Liver (tissue), 9 donors: Measurements from ENCODE around the gene BRICD5. TPM values are rescaled to one million over a fixed set of nuclear protein-coding genes. Genes with fewer than 3 reads are reported as not detected.

Experiments used
- DNase-seq: peaks from one replicate; pipeline ENCODE4 v3.0.0-alpha.2; 2017; ENCODE audit warnings: low spot score
- H3K27ac ChIP-seq, 2 donors: one replicate each; pipeline ENCODE4 v1.7.0; 2013; ENCODE audit warnings: inconsistent platforms in 2 of 2, low read length in 2 of 2, control low read depth in 1 of 2, low read depth in 1 of 2, mild to moderate bottlenecking in 1 of 2
- H3K27me3 ChIP-seq, 4 donors: one replicate each; pipeline versions ENCODE4 v1.6.1 to v1.7.0; 2013; ENCODE audit warnings: low read length in 3 of 4, inconsistent platforms in 1 of 4, mild to moderate bottlenecking in 1 of 4, moderate library complexity in 1 of 4; ENCODE audit not compliant: control insufficient read depth in 4 of 4, insufficient read depth in 4 of 4
- H3K36me3 ChIP-seq, 4 donors: one replicate each; pipeline versions ENCODE4 v1.6.1 to v1.7.0; 2013; ENCODE audit warnings: low read length in 3 of 4, mild to moderate bottlenecking in 3 of 4, low read depth in 1 of 4, moderate library complexity in 1 of 4; ENCODE audit not compliant: control insufficient read depth in 4 of 4, insufficient read depth in 3 of 4
- H3K4me1 ChIP-seq, 4 donors: one replicate each; pipeline versions ENCODE4 v1.6.1 to v1.7.0; 2013; ENCODE audit warnings: low read length in 3 of 4, mild to moderate bottlenecking in 3 of 4, moderate library complexity in 1 of 4; ENCODE audit not compliant: control insufficient read depth in 4 of 4, insufficient read depth in 4 of 4
- H3K4me3 ChIP-seq, 3 donors: one replicate each; pipeline versions ENCODE4 v1.6.1 to v1.7.0; 2013; ENCODE audit warnings: low read length in 3 of 3, control low read depth in 1 of 3, low read depth in 1 of 3, mild to moderate bottlenecking in 1 of 3
- H3K9ac ChIP-seq, 2 donors: one replicate each; pipeline ENCODE4 v1.7.0; 2013; ENCODE audit warnings: low read length in 2 of 2, mild to moderate bottlenecking in 2 of 2, moderate library complexity in 2 of 2, control low read depth in 1 of 2, low read depth in 1 of 2
- H3K9me3 ChIP-seq, 4 donors: one replicate each; pipeline versions ENCODE4 v1.6.1 to v1.7.0; 2013; ENCODE audit warnings: low read length in 3 of 4; ENCODE audit not compliant: control insufficient read depth in 4 of 4
- FOXA1 ChIP-seq: IDR thresholded peaks from 2 replicates; pipeline ENCODE4 v1.6.1; 2016; ENCODE audit warnings: antibody characterized with exemption
- FOXA2 ChIP-seq: IDR thresholded peaks from 2 replicates; pipeline ENCODE4 v1.6.1; 2016; ENCODE audit warnings: antibody characterized with exemption
- GABPA ChIP-seq, 2 donors: IDR thresholded peaks in 1 of 2; conservative IDR thresholded peaks in 1 of 2; 2 replicates each; pipeline ENCODE4 v1.6.1; 2016; ENCODE audit warnings: antibody characterized with exemption in 2 of 2, mild to moderate bottlenecking in 1 of 2, moderate library complexity in 1 of 2
- HNF4A ChIP-seq, 2 donors: conservative IDR thresholded peaks; 2 replicates each; pipeline ENCODE4 v1.6.1; 2016; ENCODE audit warnings: antibody characterized with exemption in 2 of 2, mild to moderate bottlenecking in 2 of 2
- HNF4G ChIP-seq: IDR thresholded peaks from 2 replicates; pipeline ENCODE4 v1.6.1; 2016; ENCODE audit warnings: antibody characterized with exemption
- JUND ChIP-seq, 2 donors: IDR thresholded peaks; 2 replicates each; pipeline ENCODE4 v1.6.1; 2016; ENCODE audit warnings: antibody characterized with exemption in 2 of 2
- NR2F2 ChIP-seq: IDR thresholded peaks from 2 replicates; pipeline ENCODE4 v1.6.1; 2016; ENCODE audit warnings: antibody characterized with exemption
- RAD21 ChIP-seq, 2 donors: IDR thresholded peaks; 2 replicates each; pipeline ENCODE4 v1.6.1; 2016; ENCODE audit warnings: antibody characterized with exemption in 2 of 2, mild to moderate bottlenecking in 2 of 2
- RXRA ChIP-seq, 2 donors: IDR thresholded peaks; 2 replicates each; pipeline ENCODE4 v1.6.1; 2017 to 2018; ENCODE audit warnings: antibody characterized with exemption in 2 of 2, mild to moderate bottlenecking in 1 of 2
- SP1 ChIP-seq: IDR thresholded peaks from 2 replicates; pipeline ENCODE4 v1.6.1; 2018; ENCODE audit warnings: antibody characterized with exemption, mild to moderate bottlenecking
- TAF1 ChIP-seq: conservative IDR thresholded peaks from 2 replicates; pipeline ENCODE4 v1.6.1; 2016; ENCODE audit warnings: antibody characterized with exemption, mild to moderate bottlenecking
- YY1 ChIP-seq: IDR thresholded peaks from 2 replicates; pipeline ENCODE4 v1.6.1; 2016; ENCODE audit warnings: antibody characterized with exemption, mild to moderate bottlenecking
- WGBS: extraction: QIAGEN DNeasy Blood & Tissue Kit; methylation state at CpG from one replicate; pipeline ENCODE4 v1.1.7; 2013; 5-methylcytosine and 5-hydroxymethylcytosine counted together
- polyA plus RNA-seq, 2 donors: library from polyadenylated mRNA; stranded (reverse) in 1 of 2; unstranded in 1 of 2; fragments of 200-250 nt in 1 of 2; fragments of >200 nt in 1 of 2; fragmentation: Nextera tagmentation in 1 of 2; extraction: Ambion mirVana in 1 of 2; gene quantifications; one replicate each; pipeline versions ENCODE4 v1.2.1 to v1.2.3, GENCODE V29; 2013 to 2015
- total RNA-seq, 2 donors: library from RNA; depleted of rRNA; stranded (reverse); fragments of >200 nt; gene quantifications; one replicate each; pipeline ENCODE4 v1.2.3, GENCODE V29; 2014
- TF ChIP-seq, protein P1 (sequence below): IDR thresholded peaks from 2 replicates; pipeline ENCODE4 v1.6.1; 2016; ENCODE audit warnings: antibody characterized with exemption
- donor health status: healthy.
- donor health status: healthy.
- donor health status: healthy.
- donor health status: healthy.
- donor health status: healthy.

Gene BRICD5
- total and polyA plus RNA-seq, 4 donors = 0.26 to 1.9 (median 1.4) TPM

DNA sequence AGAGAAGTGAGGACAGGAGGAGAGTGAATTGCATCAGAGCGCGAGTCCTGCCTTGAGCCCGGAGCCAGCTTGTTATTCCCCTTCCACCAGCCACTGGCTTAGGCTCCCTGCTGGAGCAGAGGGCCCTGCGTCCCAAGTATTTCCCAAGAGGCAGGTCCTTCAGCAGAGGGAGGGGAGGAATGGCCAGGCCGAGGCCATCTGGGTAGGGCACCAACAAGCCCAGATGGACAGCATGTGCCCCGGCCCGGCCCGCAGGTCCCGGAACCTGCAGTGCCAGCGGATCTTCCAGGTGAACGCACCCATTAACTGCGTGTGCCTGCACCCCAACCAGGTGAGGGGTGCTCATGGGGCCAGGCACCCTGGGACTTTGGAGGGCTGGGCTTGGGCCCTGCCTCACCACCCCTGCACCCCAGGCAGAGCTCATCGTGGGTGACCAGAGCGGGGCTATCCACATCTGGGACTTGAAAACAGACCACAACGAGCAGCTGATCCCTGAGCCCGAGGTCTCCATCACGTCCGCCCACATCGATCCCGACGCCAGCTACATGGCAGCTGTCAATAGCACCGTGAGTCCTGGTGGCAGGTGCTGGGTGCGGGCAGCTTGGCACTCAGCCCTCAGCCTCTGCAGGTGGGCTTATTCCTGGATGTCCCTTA, 3.8 kb downstream of the BRICD5 start:
- no peak overlapping the region for H3K27ac ChIP-seq

GRCh38 chr16:2206420-2206779, 4.3 kb downstream of the BRICD5 start:
- Histone ChIP-seq H3K9me3 (no peaks in the 10 kb centered on the region), H3K27me3 (no peaks in the 10 kb centered on the region), H3K4me3 (peak overlapping the region in 2 of 3 donors; percentile 50 to 76), H3K4me1 (peaks cover 4 to 19% (median 10%) of the 10 kb centered on the region in 4 donors), H3K36me3 (peaks cover 0 to 21% (median 6%) of the 10 kb centered on the region in 4 donors), H3K27ac (peak overlapping the region; percentile 80 to 98), H3K9ac (peak overlapping the region in 1 of 2 donors; percentile 74)
- DNase-seq = no peak
- TF ChIP-seq JUND (IDR thresholded peaks at IDR 0.05) (no peak), RAD21 (IDR thresholded peaks at IDR 0.05) (no peak), HNF4G (no peak), HNF4A (conservative IDR thresholded peaks at IDR 0.05) (no peak), FOXA1 (no peak)
- WGBS = 84% methylated on average over 18 of the region's 18 CpGs

More for the DNA sequence above, 3.8 kb downstream of the BRICD5 start:
- no peak overlapping the region for H3K4me3 ChIP-seq
- no peaks in the 10 kb centered on the region for H3K9me3 ChIP-seq
- no peak for TF ChIP-seq JUND (IDR thresholded peaks at IDR 0.05)
- TF ChIP-seq FOXA2 = no peak
- TF ChIP-seq FOXA1 = no peak
- no peak for TF ChIP-seq TAF1
- no peak overlapping the region for H3K9ac ChIP-seq
- H3K4me1 ChIP-seq = peaks cover 4 to 19% (median 10%) of the 10 kb centered on the region in 4 donors
- 95% methylated on average over 23 of the region's 23 CpGs for WGBS
- H3K27me3 ChIP-seq = no peaks in the 10 kb centered on the region
- H3K36me3 ChIP-seq = peaks cover 0 to 21% (median 6%) of the 10 kb centered on the region in 4 donors
- no peak for DNase-seq

GRCh38 chr16:2205967-2206313, 4.7 kb downstream of the BRICD5 start:
- TF ChIP-seq FOXA1 = no peak
- TF ChIP-seq RXRA (IDR thresholded peaks at IDR 0.05) = no peak
- Histone ChIP-seq H3K36me3 (peaks cover 0 to 21% (median 6%) of the 10 kb centered on the region in 4 donors), H3K27ac (peak overlapping the region; percentile 80 to 98), H3K9ac (peak overlapping the region in 1 of 2 donors; percentile 74), H3K4me1 (peaks cover 4 to 19% (median 10%) of the 10 kb centered on the region in 4 donors), H3K9me3 (no peaks in the 10 kb centered on the region), H3K27me3 (no peaks in the 10 kb centered on the region), H3K4me3 (peak overlapping the region; percentile 50 to 80 (median 76))
- WGBS = 11% methylated on average over 16 of the region's 16 CpGs
- DNase-seq = no peak

GRCh38 chr16:2205104-2205966, 5.3 kb downstream of the BRICD5 start, which contains the start of gene MLST8:
MLST8 (plus strand) TSS chr16:2205454; CDS start chr16:2206086, 632 bp downstream.
- no peaks in the 10 kb centered on the region for H3K27me3 ChIP-seq
- peak within 1 kb of the TSS; percentile 50 to 85 (median 76) for H3K4me3 ChIP-seq
- H3K9me3 ChIP-seq = no peaks in the 10 kb centered on the region
- H3K27ac ChIP-seq = peak within 1 kb of the TSS; percentile 80 to 98
- H3K36me3 ChIP-seq = peaks cover 0 to 21% (median 6%) of the 10 kb centered on the region in 4 donors
- DNase-seq = peak; percentile 93
- H3K4me1 ChIP-seq = peaks cover 4 to 19% (median 10%) of the 10 kb centered on the region in 4 donors
- under 1% methylated on average over 93 of the region's 93 CpGs for WGBS
- peak; percentile 45 for TF ChIP-seq SP1
- TF ChIP-seq JUND (IDR thresholded peaks at IDR 0.05) = no peak
- TF ChIP-seq YY1 = peak; percentile 84
- TF ChIP-seq GABPA (IDR thresholded peaks at IDR 0.05 in 1 of 2, conservative IDR thresholded peaks at IDR 0.05 in 1 of 2) = peak in 1 of 2 donors; percentile 59
- TF ChIP-seq NR2F2 = peak; percentile 52
- TF ChIP-seq, protein P1, sequence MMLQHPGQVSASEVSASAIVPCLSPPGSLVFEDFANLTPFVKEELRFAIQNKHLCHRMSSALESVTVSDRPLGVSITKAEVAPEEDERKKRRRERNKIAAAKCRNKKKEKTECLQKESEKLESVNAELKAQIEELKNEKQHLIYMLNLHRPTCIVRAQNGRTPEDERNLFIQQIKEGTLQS = no peak
- peak within 1 kb of the TSS; percentile 12 to 74 for H3K9ac ChIP-seq
